HCT116 (cell line): Measurements from ENCODE around the gene RAB13. TPM values are rescaled to one million over a fixed set of nuclear protein-coding genes. Genes with fewer than 3 reads are reported as not detected.

ENCODE experiments used
- ATAC-seq: fragments of 200-7000 bp; cut with Tn5 transposase; 2 replicates; pipeline ENCODE4 v1.9.1; 2020; ENCODE audit warnings: mild to moderate bottlenecking, moderate library complexity
- Bru-seq: library from RNA; stranded (reverse); fragments of 400-500 nt; gene quantifications from one replicate; lab custom pipeline; 2021; lab: Mats Ljungman, UMichigan
- BruChase-seq, 2 experiments: library from RNA; stranded (reverse); fragments of 400-500 nt; gene quantifications; one replicate each; lab custom pipeline; 2021; lab: Mats Ljungman, UMichigan
- BruUV-seq: library from RNA; stranded (reverse); fragments of 400-500 nt; replicated peaks from 2 replicates; lab custom pipeline; 2021; lab: Mats Ljungman, UMichigan
- CTCF ChIA-PET: fragments of 300-600 bp; sonication (Branson Sonifier 250); formaldehyde crosslinking; loops from one replicate; lab custom pipeline; 2021; ENCODE audit warnings: antibody characterized with exemption; lab: Charles Lee
- POLR2A ChIA-PET: fragments of 300-600, 350-600 bp; sonication (Branson Sonifier 250); formaldehyde crosslinking; loops from one replicate; lab custom pipeline; 2021; ENCODE audit warnings: antibody characterized with exemption; lab: Charles Lee
- RAD21 ChIA-PET, 2 experiments: fragments of 300-600 bp; sonication (Branson Sonifier 250); formaldehyde crosslinking; loops; one replicate each; lab custom pipeline; 2023; ENCODE audit warnings: low total read pairs in 2 of 2; ENCODE audit not compliant: uncharacterized antibody in 2 of 2, unreplicated experiment in 2 of 2, low non-redundant PET in 1 of 2; lab: Charles Lee
- DNase-seq: peaks from one replicate; pipeline ENCODE4 v3.0.0-alpha.2; 2010; ENCODE audit warnings: low read depth, low spot score
- H2AFZ ChIP-seq: fragments of 200-600 bp; shearing (Covaris generic), sonication (generic); 2 replicates; pipeline ENCODE4 v1.6.1; 2017; ENCODE audit warnings: low read depth, mixed run types, mixed read lengths, antibody characterized with exemption, low read length; ENCODE audit not compliant: poor library complexity, severe bottlenecking
- H3K27ac ChIP-seq: 2 replicates; pipeline ENCODE4 v1.5.1; 2012; ENCODE audit warnings: low read depth, low read length
- H3K27me3 ChIP-seq: fragments of 200-600 bp; sonication (generic); 2 replicates; pipeline ENCODE4 v1.6.1; 2016; ENCODE audit warnings: mixed run types, low read length, mixed read lengths; ENCODE audit not compliant: insufficient read depth
- H3K36me3 ChIP-seq, 2 experiments: fragments of 200-500 bp in 1 of 2; fragments of 200-600 bp in 1 of 2; sonication (Bioruptor generic) in 1 of 2; sonication (generic) in 1 of 2; 2 replicates each; pipeline versions ENCODE4 v1.5.1 to v1.6.1; 2014 to 2016; ENCODE audit warnings: low read length in 2 of 2, inconsistent platforms in 1 of 2, mixed read lengths in 1 of 2, mixed run types in 1 of 2; ENCODE audit not compliant: insufficient read depth in 2 of 2, control insufficient read depth in 1 of 2
- H3K4me1 ChIP-seq, 2 experiments: fragments of 200-600 bp in 1 of 2; sonication (generic) in 1 of 2; 2 replicates each; pipeline versions ENCODE4 v1.5.1 to v1.6.1; 2012 to 2017; ENCODE audit warnings: low read length in 2 of 2, inconsistent platforms in 1 of 2, mild to moderate bottlenecking in 1 of 2, mixed read lengths in 1 of 2, mixed run types in 1 of 2, moderate library complexity in 1 of 2; ENCODE audit not compliant: insufficient read depth in 2 of 2, control insufficient read depth in 1 of 2
- H3K4me2 ChIP-seq: fragments of 200-600 bp; sonication (generic); 2 replicates; pipeline ENCODE4 v1.6.1; 2017; ENCODE audit warnings: mixed run types, low read length, mixed read lengths
- H3K4me3 ChIP-seq, 2 experiments: fragments of 200-600 bp in 1 of 2; sonication (generic) in 1 of 2; replicated peaks in 1 of 2; 2 replicates each; pipeline ENCODE4 v1.5.1; 2011 to 2016; ENCODE audit warnings: low read length in 2 of 2, control low read depth in 1 of 2, low read depth in 1 of 2, mild to moderate bottlenecking in 1 of 2, mixed read lengths in 1 of 2, mixed run types in 1 of 2
- H3K79me2 ChIP-seq: fragments of 200-600 bp; sonication (generic); 2 replicates; pipeline ENCODE4 v1.6.1; 2017; ENCODE audit warnings: mild to moderate bottlenecking, mixed run types, low read length, moderate library complexity, mixed read lengths; ENCODE audit not compliant: insufficient read depth
- H3K9ac ChIP-seq: fragments of 200-600 bp; sonication (generic); 2 replicates; pipeline ENCODE4 v1.6.1; 2016; ENCODE audit warnings: low read length, mixed read lengths
- H3K9me2 ChIP-seq: fragments of 200-600 bp; sonication (generic), shearing (Covaris generic); 2 replicates; pipeline ENCODE4 v1.6.1; 2017; ENCODE audit warnings: mixed run types, mild to moderate bottlenecking, moderate library complexity; ENCODE audit not compliant: insufficient read depth
- H3K9me3 ChIP-seq, 2 experiments: fragments of 200-500 bp in 1 of 2; fragments of 200-600 bp in 1 of 2; sonication (Bioruptor generic) in 1 of 2; sonication (generic) in 1 of 2; 2 replicates each; pipeline ENCODE4 v1.6.1; 2014 to 2017; ENCODE audit warnings: low read length in 2 of 2, mixed read lengths in 2 of 2, inconsistent platforms in 1 of 2, low read depth in 1 of 2, mild to moderate bottlenecking in 1 of 2, mixed run types in 1 of 2, moderate library complexity in 1 of 2; ENCODE audit not compliant: control insufficient read depth in 1 of 2, insufficient read depth in 1 of 2
- H4K20me1 ChIP-seq: fragments of 200-600 bp; sonication (generic), shearing (Covaris generic); 2 replicates; pipeline ENCODE4 v1.6.1; 2017; ENCODE audit warnings: mixed run types, mild to moderate bottlenecking, moderate library complexity; ENCODE audit not compliant: insufficient read depth
- EGR1 ChIP-seq: IDR thresholded peaks from 2 replicates; pipeline ENCODE4 v1.6.1; 2012; ENCODE audit warnings: low read depth
- ELF1 ChIP-seq: IDR thresholded peaks from 2 replicates; pipeline ENCODE4 v1.6.1; 2012; ENCODE audit warnings: low read depth, borderline replicate concordance
- EZH2 ChIP-seq: fragments of 200-600 bp; sonication (generic); IDR thresholded peaks from 2 replicates; pipeline ENCODE4 v1.6.1; 2017; ENCODE audit warnings: antibody characterized with exemption, mixed run types
- EZH2phosphoT487 ChIP-seq: fragments of 200-600 bp; IDR thresholded peaks from 2 replicates; pipeline ENCODE4 v1.6.1; 2018; ENCODE audit warnings: antibody characterized with exemption, borderline replicate concordance
- FOSL1 ChIP-seq: IDR thresholded peaks from 2 replicates; pipeline ENCODE4 v1.6.1; 2012; ENCODE audit warnings: low read depth
- POLR2AphosphoS5 ChIP-seq: IDR thresholded peaks from 2 replicates; pipeline ENCODE4 v1.6.1; 2011; ENCODE audit warnings: mild to moderate bottlenecking, low read depth, low read length, moderate library complexity
- RAD21 ChIP-seq: IDR thresholded peaks from 2 replicates; pipeline ENCODE4 v1.6.1; 2012; ENCODE audit warnings: low read depth, mild to moderate bottlenecking
- SRF ChIP-seq: IDR thresholded peaks from 2 replicates; pipeline ENCODE4 v1.6.1; 2012; ENCODE audit warnings: low read depth
- YY1 ChIP-seq: IDR thresholded peaks from 2 replicates; pipeline ENCODE4 v1.6.1; 2011; ENCODE audit warnings: low read length, low read depth, moderate library complexity, mild to moderate bottlenecking; ENCODE audit not compliant: insufficient replicate concordance; ENCODE audit errors: extremely low read depth
- ZNF274 ChIP-seq: fragments of 200-500 bp; sonication (Bioruptor generic); IDR thresholded peaks from 2 replicates; pipeline ENCODE4 v1.6.1; 2014; ENCODE audit warnings: mild to moderate bottlenecking, low read depth, low read length, inconsistent platforms
- intact Hi-C: fragments of 100-400 bp; cut with micrococcal nuclease; formaldehyde crosslinking; loops from 2 replicates; pipeline ENCODE4 v1.10.0; 2022
- long read RNA-seq: library from polyadenylated mRNA; unstranded; transcript quantifications from one replicate; pipeline ENCODE4 v2.0.0, GENCODE V29; 2021; ENCODE audit not compliant: unreplicated experiment
- polyA plus RNA-seq: library from polyadenylated mRNA; unstranded; fragments of >200 nt; gene quantifications from 2 replicates; pipeline ENCODE4 v1.2.1, GENCODE V29; 2012; ENCODE audit warnings: missing spikeins
- total RNA-seq: library from RNA; stranded (reverse); gene quantifications from one replicate; pipeline ENCODE4 v1.2.1, GENCODE V29; 2021; ENCODE audit not compliant: unreplicated experiment
- TF ChIP-seq, protein P1 (sequence below): IDR thresholded peaks from 2 replicates; pipeline ENCODE4 v1.6.1; 2011; ENCODE audit warnings: mild to moderate bottlenecking, low read length, moderate library complexity; ENCODE audit not compliant: insufficient replicate concordance; ENCODE audit errors: extremely low read depth
- TF ChIP-seq, protein P2 (sequence below): IDR thresholded peaks from 2 replicates; pipeline ENCODE4 v1.6.1; 2012; ENCODE audit warnings: low read depth
- TF ChIP-seq, protein P3 (sequence below): IDR thresholded peaks from 2 replicates; pipeline ENCODE4 v1.6.1; 2012

The RAB13 gene
- 93.6 TPM for total RNA-seq
- polyA plus RNA-seq = 86.0 and 107 TPM in 2 replicates
- Bru-seq, nascent RNA = percentile 92 among the genes with signal in this experiment
- percentile 96 among the genes with signal in this experiment for BruChase-seq, experiment 1, labeled RNA remaining after a 6-hour chase
- BruChase-seq, experiment 2, labeled RNA remaining after a 2-hour chase = percentile 96 among the genes with signal in this experiment
- long read RNA-seq, transcript RAB13-201 (8 exons, 1,176 nt) = major isoform, 65 of 69 reads
- long read RNA-seq, partial matches to known transcripts = 0 of 69 reads
- long read RNA-seq, other reads (novel, unspliced or antisense) = 4 of 69 reads

DNA sequence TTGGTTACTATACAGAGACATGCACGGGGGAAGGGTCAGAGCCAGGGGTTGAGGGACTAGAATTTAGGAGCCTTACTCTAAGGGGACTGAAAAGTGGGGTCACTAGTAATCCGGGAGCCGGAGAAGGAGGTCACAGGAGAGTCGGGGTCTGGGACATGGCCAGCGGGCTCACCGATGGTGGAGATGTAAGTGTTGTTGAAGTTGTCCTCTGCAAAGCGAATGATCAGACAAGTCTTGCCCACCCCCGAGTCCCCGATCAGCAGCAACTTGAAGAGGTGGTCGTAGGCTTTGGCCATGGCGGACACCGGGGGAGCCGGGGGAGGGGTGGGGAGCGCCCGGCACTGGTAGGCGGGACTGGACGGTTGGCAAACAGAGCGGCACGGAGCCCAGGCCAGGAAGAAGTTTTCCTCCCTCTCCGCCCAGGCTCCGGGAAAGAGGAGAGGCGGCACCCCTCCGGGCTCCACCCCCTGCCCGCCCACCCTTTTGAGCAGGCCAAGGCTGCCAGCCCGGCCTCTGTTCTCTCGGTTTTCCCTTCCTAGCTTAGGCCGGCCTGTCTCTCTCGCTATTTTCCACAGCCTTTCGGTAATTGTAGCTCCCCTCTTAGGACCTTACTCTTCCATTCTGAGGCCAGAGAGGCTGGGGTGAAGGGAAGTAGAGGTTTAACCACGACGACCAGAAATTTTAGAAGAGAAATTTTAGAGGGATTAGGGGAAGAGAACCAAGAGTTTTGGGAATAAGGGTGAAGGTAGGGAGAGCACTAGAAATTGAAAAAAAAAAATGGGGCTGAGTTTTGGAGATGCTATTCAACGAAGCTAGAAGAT is at the start of gene RAB13:
Gene RAB13 (minus strand): TSS at position 399 of the 821 bp plus-strand sequence. CDS start 103 bp downstream, at position 296.
- peaks cover 4% of the 10 kb centered on the region in 2 experiments; a peak in 2 of 4 replicates for H3K36me3 ChIP-seq
- ChIA-PET POLR2A (interaction anchor here (1.0 to 1.9 kb wide), 4 partner anchors 9 to 359 kb away, joined by 3 to 20 read pairs (median 7); partner anchors contain the start of genes CREB3L4, JTB and S100A13), CTCF (interaction anchor here (0.7 to 2.0 kb wide), 13 partner anchors 8 to 634 kb away, joined by 3 to 17 read pairs (median 5); partner anchors contain the start of genes CREB3L4, DENND4B, JTB and SLC27A3), RAD21 (interaction anchor here (0.6 to 1.7 kb wide), 5 partner anchors 90 to 315 kb away, joined by 3 to 10 read pairs (median 3); no protein-coding TSS in a partner anchor)
- H2AFZ ChIP-seq = peak within 1 kb of the TSS; percentile 64
- intact Hi-C loops = loop anchor here (1.0 to 5.0 kb wide), 8 partner anchors 39 to 479 kb away; partner anchors contain the start of gene DENND4B
- H3K9ac ChIP-seq = peak within 1 kb of the TSS; percentile 79
- ATAC-seq (peak; percentile 82), DNase-seq (peak; percentile 61)
- BruUV-seq = no TSS peak
- H3K9me2 ChIP-seq = no peaks in the 10 kb centered on the region
- H3K27me3 ChIP-seq = no peaks in the 10 kb centered on the region
- peaks cover 12 to 34% of the 10 kb centered on the region in 2 experiments for H3K4me1 ChIP-seq
- TF ChIP-seq SRF (no peak), POLR2AphosphoS5 (peak; percentile 69), EZH2phosphoT487 (no peak), EZH2 (no peak), FOSL1 (no peak), ZNF274 (no peak), EGR1 (0 out of 2 replicates have a peak, but pooled peaks have one; percentile 32), ELF1 (no peak), RAD21 (no peak), YY1 (no peak)
- TF ChIP-seq, protein P1, sequence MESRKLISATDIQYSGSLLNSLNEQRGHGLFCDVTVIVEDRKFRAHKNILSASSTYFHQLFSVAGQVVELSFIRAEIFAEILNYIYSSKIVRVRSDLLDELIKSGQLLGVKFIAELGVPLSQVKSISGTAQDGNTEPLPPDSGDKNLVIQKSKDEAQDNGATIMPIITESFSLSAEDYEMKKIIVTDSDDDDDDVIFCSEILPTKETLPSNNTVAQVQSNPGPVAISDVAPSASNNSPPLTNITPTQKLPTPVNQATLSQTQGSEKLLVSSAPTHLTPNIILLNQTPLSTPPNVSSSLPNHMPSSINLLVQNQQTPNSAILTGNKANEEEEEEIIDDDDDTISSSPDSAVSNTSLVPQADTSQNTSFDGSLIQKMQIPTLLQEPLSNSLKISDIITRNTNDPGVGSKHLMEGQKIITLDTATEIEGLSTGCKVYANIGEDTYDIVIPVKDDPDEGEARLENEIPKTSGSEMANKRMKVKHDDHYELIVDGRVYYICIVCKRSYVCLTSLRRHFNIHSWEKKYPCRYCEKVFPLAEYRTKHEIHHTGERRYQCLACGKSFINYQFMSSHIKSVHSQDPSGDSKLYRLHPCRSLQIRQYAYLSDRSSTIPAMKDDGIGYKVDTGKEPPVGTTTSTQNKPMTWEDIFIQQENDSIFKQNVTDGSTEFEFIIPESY = no peak
- TF ChIP-seq, protein P2, sequence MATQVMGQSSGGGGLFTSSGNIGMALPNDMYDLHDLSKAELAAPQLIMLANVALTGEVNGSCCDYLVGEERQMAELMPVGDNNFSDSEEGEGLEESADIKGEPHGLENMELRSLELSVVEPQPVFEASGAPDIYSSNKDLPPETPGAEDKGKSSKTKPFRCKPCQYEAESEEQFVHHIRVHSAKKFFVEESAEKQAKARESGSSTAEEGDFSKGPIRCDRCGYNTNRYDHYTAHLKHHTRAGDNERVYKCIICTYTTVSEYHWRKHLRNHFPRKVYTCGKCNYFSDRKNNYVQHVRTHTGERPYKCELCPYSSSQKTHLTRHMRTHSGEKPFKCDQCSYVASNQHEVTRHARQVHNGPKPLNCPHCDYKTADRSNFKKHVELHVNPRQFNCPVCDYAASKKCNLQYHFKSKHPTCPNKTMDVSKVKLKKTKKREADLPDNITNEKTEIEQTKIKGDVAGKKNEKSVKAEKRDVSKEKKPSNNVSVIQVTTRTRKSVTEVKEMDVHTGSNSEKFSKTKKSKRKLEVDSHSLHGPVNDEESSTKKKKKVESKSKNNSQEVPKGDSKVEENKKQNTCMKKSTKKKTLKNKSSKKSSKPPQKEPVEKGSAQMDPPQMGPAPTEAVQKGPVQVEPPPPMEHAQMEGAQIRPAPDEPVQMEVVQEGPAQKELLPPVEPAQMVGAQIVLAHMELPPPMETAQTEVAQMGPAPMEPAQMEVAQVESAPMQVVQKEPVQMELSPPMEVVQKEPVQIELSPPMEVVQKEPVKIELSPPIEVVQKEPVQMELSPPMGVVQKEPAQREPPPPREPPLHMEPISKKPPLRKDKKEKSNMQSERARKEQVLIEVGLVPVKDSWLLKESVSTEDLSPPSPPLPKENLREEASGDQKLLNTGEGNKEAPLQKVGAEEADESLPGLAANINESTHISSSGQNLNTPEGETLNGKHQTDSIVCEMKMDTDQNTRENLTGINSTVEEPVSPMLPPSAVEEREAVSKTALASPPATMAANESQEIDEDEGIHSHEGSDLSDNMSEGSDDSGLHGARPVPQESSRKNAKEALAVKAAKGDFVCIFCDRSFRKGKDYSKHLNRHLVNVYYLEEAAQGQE = no peak
- TF ChIP-seq, protein P3, sequence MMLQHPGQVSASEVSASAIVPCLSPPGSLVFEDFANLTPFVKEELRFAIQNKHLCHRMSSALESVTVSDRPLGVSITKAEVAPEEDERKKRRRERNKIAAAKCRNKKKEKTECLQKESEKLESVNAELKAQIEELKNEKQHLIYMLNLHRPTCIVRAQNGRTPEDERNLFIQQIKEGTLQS = no peak
- H3K9me3 ChIP-seq = no peaks in the 10 kb centered on the region
- peaks cover 10% of the 10 kb centered on the region for H3K79me2 ChIP-seq
- no peaks in the 10 kb centered on the region for H4K20me1 ChIP-seq
- peak within 1 kb of the TSS; percentile 67 to 81 for H3K4me3 ChIP-seq
- peak within 1 kb of the TSS; percentile 80 for H3K4me2 ChIP-seq
- H3K27ac ChIP-seq = peak within 1 kb of the TSS; percentile 70
